Measurements from ENCODE around the gene RDH5.
A peak's percentile ranks its signal among the peaks of the same experiment; 100 is the strongest.

RDH5 gene

DNA sequence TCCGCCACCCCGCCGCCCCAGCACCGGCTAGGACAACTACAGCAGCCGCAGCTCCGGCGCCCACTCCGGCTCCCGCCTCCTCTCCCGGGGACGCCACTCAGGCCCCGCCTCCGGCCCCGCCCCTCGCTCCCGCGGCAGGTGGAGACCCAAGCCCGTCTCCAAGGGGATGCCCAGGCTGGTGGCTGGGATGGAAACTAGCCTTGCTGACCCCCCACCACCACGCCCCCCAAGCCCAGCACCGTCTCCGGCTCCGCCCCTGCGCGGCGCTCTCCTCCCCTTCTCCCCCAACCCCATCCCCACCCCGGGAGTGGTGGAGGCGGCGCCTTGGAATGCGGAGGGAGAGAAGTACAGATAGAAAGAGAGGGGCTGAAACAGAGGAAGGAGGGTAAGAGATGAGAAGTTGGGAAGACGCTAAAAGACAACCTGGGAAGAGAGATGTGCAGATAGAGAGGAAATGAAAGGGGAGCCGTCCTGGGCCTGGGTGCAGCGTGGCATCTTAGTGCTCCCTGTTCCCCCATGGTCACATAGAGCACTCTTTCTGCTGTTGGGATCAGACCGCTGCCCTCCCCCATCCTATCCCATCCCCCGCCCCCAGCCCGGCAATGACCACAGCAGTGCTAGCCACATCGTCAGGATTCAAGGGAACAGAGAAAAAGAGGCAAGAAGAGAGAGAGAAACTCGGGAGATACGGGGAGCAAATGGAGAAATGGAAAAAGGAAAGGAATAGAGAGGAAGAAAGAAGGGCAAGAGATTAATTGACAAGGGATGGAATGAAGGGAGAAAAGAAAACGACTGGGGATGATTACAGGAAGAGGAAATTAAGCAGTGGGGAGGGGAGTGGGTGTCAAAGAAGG, 12.1 kb upstream of the RDH5 start, which contains the start of gene ITGA7:
Gene ITGA7 (minus strand): TSS at position 64 of the 854 bp plus-strand sequence. CDS start 222 bp downstream, outside the sequence.
- DNase-seq (ENCODE audit: insufficient read length, low spot score): peak; percentile 75
- TF ChIP-seq POLR2A (IDR thresholded peaks at IDR 0.05; ENCODE audit: low read depth, low read length) (no peak), SPI1 (IDR thresholded peaks at IDR 0.05; ENCODE audit: low read depth, low read length) (no peak), POU2F2 (IDR thresholded peaks at IDR 0.05; ENCODE audit: low read depth, low read length) (no peak), TAF1 (IDR thresholded peaks at IDR 0.05; ENCODE audit: low read depth, low read length) (no peak), POLR2AphosphoS5 (IDR thresholded peaks at IDR 0.05; ENCODE audit: low read depth, low read length) (no peak), PAX5 (IDR thresholded peaks at IDR 0.05; ENCODE audit: insufficient read depth, low read length, severe bottlenecking) (no peak)
- FAIRE-seq: peak; percentile 13

GRCh38 chr12:55708695-55709233, 11.4 kb upstream of the RDH5 start:
- TF ChIP-seq POLR2AphosphoS5 (IDR thresholded peaks at IDR 0.05; ENCODE audit: low read depth, low read length) (no peak), SPI1 (IDR thresholded peaks at IDR 0.05; ENCODE audit: low read depth, low read length) (peak; percentile 67)
- FAIRE-seq: no peak
- DNase-seq (ENCODE audit: insufficient read length, low spot score): no peak

- DNase-seq (ENCODE audit: insufficient read length, low spot score) (no peak), FAIRE-seq (no peak)
- no peak for TF ChIP-seq SPI1 (IDR thresholded peaks at IDR 0.05; ENCODE audit: low read depth, low read length)
- no peak for TF ChIP-seq POU2F2 (IDR thresholded peaks at IDR 0.05; ENCODE audit: low read depth, low read length)
- TF ChIP-seq PAX5 (IDR thresholded peaks at IDR 0.05; ENCODE audit: insufficient read depth, low read length, severe bottlenecking): no peak
- no peak for TF ChIP-seq POLR2AphosphoS5 (IDR thresholded peaks at IDR 0.05; ENCODE audit: low read depth, low read length)
- TF ChIP-seq POLR2A (IDR thresholded peaks at IDR 0.05; ENCODE audit: low read depth, low read length): no peak
- no peak for TF ChIP-seq TAF1 (IDR thresholded peaks at IDR 0.05; ENCODE audit: low read depth, low read length)
These were observed 8.2 kb upstream of the RDH5 start for GRCh38 chr12:55711786-55712553.

DNA sequence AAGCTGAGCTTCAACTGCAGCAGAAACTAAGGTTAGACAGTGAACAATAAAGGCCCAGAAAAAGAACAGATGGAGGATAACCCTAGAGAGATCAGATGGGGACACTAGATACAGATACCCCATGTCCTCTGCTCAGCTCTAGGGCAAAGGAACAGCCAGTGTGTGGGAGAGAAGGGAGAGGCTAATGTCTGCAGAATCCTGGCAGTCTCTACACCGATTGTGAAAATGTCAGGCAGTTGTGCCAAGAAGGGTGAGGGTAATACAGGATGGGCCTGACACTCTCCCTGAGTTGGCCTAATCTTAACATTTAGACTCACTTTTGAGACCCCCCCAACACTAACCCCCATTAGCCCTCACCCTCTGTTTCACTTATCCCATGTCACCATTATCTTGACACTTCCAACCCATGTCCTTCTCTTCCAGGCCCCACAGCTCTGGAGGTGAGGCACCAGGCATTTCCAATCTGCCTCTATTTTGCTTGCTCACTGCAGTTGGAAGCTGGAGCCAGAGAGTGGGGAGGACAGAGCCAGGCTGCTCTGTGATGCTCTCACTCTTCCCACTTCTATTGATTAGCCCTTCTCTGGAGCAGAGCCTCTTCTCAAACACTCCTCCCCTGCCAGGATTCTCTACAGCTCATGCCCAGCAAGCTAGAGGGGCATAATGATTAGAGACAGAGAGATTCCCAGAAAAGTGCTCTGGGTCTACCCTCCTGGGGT, 7.3 kb upstream of the RDH5 start:
- TF ChIP-seq TAF1 (IDR thresholded peaks at IDR 0.05; ENCODE audit: low read depth, low read length) (no peak), PAX5 (IDR thresholded peaks at IDR 0.05; ENCODE audit: insufficient read depth, low read length, severe bottlenecking) (no peak), POU2F2 (IDR thresholded peaks at IDR 0.05; ENCODE audit: low read depth, low read length) (no peak), POLR2A (IDR thresholded peaks at IDR 0.05; ENCODE audit: low read depth, low read length) (no peak), SPI1 (IDR thresholded peaks at IDR 0.05; ENCODE audit: low read depth, low read length) (no peak), POLR2AphosphoS5 (IDR thresholded peaks at IDR 0.05; ENCODE audit: low read depth, low read length) (no peak)
- no peak for FAIRE-seq
- no peak for DNase-seq (ENCODE audit: insufficient read length, low spot score)

DNA sequence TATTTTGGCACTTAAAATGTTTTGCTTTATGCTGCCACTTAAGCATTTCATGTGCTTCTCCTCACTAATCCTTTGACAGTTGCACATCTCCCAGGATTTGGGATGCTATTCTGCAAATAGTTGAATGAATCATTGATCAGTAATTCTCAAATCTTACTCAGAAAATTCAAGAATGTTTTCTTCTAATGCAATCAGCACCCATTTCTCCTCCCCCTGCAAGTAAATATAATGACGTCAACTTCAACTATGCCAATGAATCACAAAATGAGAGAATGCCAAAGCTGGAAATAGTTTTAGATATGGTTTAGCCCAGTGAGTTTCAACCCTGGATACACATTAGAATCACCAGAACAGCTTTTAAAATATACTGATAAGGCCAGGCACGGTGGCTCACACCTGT, 6.5 kb upstream of the RDH5 start:
- FAIRE-seq (no peak), DNase-seq (ENCODE audit: insufficient read length, low spot score) (no peak)
- TF ChIP-seq POU2F2 (IDR thresholded peaks at IDR 0.05; ENCODE audit: low read depth, low read length): no peak
- TF ChIP-seq SPI1 (IDR thresholded peaks at IDR 0.05; ENCODE audit: low read depth, low read length): no peak
- TF ChIP-seq TAF1 (IDR thresholded peaks at IDR 0.05; ENCODE audit: low read depth, low read length): no peak
- no peak for TF ChIP-seq PAX5 (IDR thresholded peaks at IDR 0.05; ENCODE audit: insufficient read depth, low read length, severe bottlenecking)
- no peak for TF ChIP-seq POLR2A (IDR thresholded peaks at IDR 0.05; ENCODE audit: low read depth, low read length)
- TF ChIP-seq POLR2AphosphoS5 (IDR thresholded peaks at IDR 0.05; ENCODE audit: low read depth, low read length): no peak

DNA sequence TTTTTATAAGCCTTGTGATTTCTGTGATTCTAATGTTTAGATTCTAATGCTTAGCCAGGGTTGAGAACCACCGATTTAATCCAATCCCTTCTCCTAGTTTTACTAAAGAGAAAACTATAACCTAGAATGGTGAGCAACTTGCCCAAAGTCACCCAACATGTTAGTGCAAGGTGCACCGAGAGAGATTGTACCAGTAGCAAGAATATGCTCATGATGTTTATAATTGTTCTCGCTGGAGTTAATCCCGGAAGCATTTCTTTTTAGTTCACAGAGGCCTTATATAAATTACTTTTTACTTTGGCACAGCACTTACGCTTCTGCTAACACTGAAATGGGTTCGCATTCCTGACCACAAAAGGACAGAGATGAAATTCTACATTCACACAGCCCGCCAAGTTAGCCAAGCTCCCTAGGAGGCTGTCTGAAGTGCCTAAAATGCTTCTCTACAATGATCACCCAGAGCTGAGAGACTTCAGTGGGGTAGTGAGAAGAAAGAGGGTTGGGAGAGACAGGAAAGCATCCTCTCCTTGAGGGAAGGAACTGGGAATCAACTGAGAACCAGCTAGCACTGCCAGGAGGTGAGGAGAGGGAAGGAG, 4.9 kb upstream of the RDH5 start:
- DNase-seq (ENCODE audit: insufficient read length, low spot score): no peak
- FAIRE-seq: no peak
- TF ChIP-seq POLR2AphosphoS5 (IDR thresholded peaks at IDR 0.05; ENCODE audit: low read depth, low read length): no peak

DNA sequence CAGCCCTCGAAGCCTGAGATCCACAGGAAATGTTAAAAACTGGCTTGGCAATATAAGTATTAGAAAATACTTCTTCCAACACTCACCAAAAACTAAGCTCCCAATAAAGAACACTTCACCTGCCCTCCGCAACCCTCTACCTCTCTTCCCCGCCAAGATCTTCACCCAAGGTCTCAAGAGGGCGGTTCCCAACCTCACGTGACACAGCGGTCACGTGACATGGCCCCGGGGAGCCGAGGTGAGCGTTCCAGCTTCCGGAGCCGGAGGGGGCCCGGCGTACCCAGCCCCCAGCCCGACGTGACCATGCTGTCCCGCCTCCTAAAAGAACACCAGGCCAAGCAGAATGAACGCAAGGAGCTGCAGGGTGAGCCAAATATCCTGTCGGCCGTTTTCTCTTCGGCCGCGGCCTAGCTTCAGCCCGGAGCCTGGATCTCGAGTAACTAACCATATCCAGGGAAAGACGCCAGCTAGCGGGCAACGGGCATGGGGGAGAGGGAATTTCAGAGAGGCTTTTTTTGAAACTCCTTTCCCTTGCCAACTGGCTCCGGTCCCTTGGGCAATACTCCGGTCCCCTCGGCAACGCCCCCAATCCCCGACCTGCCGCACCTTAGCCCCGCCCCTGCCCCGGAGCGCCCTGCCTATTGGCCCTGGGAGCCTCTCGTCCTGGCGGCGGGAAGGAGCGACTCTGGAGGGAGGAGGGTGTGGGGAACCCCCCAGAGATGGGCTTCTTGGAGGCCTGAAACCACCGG, 4.2 kb upstream of the RDH5 start, which contains the start of gene BLOC1S1:
Gene BLOC1S1 (plus strand): TSS at position 214 of the 749 bp plus-strand sequence. CDS start 6 bp downstream, at position 220.
- FAIRE-seq (peak; percentile 93), DNase-seq (ENCODE audit: insufficient read length, low spot score) (peak; percentile 96)
- TF ChIP-seq TAF1 (IDR thresholded peaks at IDR 0.05; ENCODE audit: low read depth, low read length) (peak; percentile 18; the same call in 1 of the 2 replicates), POLR2A (IDR thresholded peaks at IDR 0.05; ENCODE audit: low read depth, low read length) (peak; percentile 65; the same call in 1 of the 2 replicates), SPI1 (IDR thresholded peaks at IDR 0.05; ENCODE audit: low read depth, low read length) (peak; percentile 39; the same call in 1 of the 2 replicates), POLR2AphosphoS5 (IDR thresholded peaks at IDR 0.05; ENCODE audit: low read depth, low read length) (peak; percentile 56; the same call in 1 of the 2 replicates), POU2F2 (IDR thresholded peaks at IDR 0.05; ENCODE audit: low read depth, low read length) (0 out of 2 replicates have a peak, but pooled peaks have one; percentile 48), PAX5 (IDR thresholded peaks at IDR 0.05; ENCODE audit: insufficient read depth, low read length, severe bottlenecking) (no peak)

DNA sequence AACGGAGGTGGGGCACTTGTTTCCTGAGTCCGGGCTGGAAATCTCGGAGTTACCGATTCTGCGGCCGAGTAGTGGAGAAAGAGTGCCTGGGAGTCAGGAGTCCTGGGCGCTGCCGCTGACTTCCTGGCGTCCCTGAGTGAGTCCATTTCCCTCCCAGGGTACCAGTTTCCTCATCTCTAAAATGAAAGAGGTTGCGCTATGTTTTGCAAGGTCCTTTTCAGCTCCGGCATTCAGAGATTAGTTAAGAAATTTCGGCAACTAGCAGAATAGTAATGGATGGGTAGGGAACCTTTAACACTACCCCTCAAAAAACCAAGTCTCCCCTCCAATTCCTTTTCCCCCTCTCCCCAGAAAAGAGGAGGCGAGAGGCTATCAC, 3.6 kb upstream of the RDH5 start:
- DNase-seq (ENCODE audit: insufficient read length, low spot score) (no peak), FAIRE-seq (no peak)
- TF ChIP-seq POU2F2 (IDR thresholded peaks at IDR 0.05; ENCODE audit: low read depth, low read length) (no peak), TAF1 (IDR thresholded peaks at IDR 0.05; ENCODE audit: low read depth, low read length) (no peak), PAX5 (IDR thresholded peaks at IDR 0.05; ENCODE audit: insufficient read depth, low read length, severe bottlenecking) (no peak), SPI1 (IDR thresholded peaks at IDR 0.05; ENCODE audit: low read depth, low read length) (no peak), POLR2A (IDR thresholded peaks at IDR 0.05; ENCODE audit: low read depth, low read length) (no peak), POLR2AphosphoS5 (IDR thresholded peaks at IDR 0.05; ENCODE audit: low read depth, low read length) (no peak)
